ENCODE data around the gene RAB25.
"Not testable (repeated sequence)": the region's sequence is repeated elsewhere in the genome, so short reads cannot be mapped to it uniquely, and the experiment has no call there.

Gene RAB25

DNA sequence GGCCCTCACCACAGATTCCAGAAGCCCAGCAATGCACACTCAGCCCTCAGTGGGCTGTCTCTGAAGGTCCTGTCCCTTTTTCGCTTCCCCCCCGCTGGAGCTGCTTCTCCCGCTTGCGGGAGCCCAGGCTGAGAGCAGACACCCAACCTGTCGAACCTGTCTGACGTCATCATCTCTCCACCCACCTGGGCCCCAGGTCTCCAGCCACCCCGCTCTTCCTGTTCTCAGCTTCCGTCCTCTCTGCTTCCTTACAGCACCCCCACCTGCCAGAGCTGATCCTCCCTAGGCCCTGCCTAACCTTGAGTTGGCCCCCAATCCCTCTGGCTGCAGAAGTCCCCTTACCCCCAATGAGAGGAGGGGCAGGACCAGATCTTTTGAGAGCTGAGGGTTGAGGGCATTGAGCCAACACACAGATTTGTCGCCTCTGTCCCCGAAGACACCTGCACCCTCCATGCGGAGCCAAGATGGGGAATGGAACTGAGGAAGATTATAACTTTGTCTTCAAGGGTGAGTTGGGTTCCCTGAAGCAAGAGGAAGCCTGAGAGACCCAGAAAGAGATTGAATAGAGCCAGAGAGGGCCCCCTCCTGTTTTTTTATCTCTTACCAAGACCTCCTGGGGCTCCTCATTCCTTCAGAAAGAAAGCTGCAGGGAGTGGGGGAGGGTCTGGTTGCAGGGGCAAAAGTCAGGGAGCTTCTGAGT is at the start of gene RAB25:
RAB25 (plus strand) TSS at position 224 of the 700 bp plus-strand sequence; CDS start at position 465, 241 bp downstream.
- DNase-seq = no peak

DNA sequence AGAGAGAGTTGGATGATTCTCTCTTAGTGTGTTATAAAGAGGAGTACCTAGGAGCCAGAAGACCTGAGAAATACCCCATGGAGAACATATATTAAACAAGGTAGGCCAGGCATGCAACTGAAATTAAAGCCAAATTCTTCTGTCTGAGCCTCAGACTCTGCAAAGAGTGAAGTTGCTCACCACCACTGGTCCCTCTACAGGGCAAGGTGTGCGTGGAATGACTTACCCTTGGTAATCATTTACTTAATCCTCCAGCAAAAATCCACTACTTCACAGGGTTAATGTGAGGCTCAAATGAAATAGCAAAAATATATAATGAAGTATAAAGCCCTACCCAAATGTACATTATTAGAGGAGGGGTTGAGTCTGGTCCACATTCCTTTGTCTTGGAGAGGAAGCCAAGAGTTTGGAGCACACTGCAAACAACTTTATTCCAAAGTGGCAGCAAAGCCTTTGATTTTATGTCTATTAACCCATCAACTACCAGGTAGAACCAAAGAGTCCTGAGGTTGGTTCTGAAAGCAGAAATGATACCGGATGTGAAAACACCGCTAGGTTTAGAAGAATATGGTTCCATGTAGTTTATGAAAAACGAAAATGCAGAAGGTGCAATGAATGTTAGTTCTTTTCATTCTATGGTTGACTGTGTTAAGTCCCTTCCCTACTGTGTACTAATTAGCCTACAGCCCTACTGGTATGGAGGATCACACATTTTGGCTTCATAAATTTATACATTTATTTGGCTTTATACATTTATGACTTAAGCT is 48.7 kb upstream of the RAB25 start:
- DNase-seq = no peak

DNA sequence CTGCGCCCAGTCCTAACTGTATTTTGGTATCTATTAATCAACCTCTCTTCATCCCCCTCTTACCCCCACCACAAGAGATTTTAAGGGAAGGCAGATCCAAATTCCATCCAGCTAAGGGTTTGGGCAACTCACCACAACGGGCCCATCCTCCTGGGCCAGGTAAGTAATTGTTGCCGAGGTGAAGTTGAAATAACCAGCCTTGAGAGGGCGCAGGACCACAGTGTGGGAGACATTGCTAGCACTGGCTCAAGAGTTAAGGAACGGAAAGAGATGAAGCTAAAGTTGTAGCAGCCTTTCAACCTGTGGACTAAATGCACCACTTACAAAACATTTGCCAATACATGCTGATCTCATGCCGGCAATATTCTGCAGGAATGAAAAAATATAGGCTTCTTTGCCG is 46.1 kb upstream of the RAB25 start:
- no peak for DNase-seq

DNA sequence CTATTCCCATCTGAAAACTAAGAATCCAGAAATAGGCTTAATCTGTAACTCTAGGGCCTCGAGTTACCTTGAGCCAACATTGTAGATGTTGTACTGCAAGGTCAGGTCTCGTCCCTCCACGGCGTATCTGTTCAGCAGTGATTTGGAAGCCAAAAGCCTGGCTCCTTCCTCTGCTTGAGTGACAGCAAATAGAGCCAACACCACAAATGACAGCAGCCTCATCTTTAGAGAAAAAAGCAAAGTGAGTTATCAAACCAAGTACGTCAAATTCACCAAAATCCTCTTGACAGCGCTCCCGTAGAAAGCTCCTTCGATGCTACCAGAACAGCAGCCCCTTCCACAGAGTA is 41.0 kb upstream of the RAB25 start:
- DNase-seq = no peak

DNA sequence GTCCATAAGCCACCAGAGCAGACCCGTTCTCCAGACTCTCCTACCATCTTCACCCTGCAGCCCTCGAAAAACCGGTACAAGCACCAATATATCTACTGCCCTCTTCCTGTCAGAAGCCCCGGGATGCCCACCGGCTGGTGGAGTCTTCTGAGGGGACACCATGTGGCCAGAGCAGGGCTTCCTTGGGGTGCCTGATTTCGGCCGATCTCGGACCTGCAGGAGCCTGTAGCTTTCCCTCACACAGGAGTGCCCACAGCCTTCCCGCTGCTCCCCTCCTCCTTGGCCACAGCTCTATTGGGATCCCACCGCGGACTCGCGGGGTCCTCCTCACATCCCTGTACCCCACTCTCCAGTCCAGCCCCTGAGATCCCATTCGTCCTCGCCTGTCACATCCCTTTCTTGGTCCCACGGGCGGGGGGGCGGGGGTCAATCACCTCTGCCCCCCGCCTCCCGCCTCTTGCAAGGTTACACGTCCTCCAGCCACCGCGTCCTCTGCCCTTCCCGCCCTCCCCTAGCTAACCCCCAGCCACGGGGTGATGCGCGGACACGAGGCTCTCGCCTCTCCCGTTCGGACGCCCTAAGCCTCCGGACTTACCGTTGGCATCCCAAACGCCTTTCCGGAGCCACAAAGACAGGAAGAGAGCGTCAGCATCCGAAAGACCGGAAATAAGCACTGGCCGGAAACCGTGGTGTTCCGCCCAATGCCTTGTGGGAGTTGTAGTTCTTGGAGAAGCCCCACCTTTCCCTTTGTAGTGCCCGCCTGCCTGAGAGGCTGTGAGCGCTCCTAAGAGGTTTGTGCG is 40.5 kb upstream of the RAB25 start, which contains the start of gene SSR2:
SSR2 (minus strand) TSS at position 659 of the 800 bp plus-strand sequence. CDS start 784 bp downstream, outside the sequence.
- peak; percentile 87 to 90 for DNase-seq

DNA sequence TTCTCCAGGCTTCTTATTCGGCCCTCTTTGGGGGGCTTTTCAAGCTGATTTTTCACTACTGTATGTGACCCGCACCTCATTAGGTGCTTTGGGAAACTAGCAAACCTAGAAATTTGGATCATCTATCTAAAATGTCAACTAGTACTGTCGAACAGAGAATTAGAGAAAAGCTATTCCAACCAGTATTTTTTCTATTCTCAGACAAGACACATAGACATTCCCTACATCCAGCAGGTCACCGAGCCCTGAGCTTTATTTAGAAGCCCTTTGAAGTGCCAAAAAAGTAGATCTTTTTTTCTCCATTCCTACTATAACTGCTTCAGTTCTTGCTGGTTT is 39.9 kb upstream of the RAB25 start:
- DNase-seq = no peak

DNA sequence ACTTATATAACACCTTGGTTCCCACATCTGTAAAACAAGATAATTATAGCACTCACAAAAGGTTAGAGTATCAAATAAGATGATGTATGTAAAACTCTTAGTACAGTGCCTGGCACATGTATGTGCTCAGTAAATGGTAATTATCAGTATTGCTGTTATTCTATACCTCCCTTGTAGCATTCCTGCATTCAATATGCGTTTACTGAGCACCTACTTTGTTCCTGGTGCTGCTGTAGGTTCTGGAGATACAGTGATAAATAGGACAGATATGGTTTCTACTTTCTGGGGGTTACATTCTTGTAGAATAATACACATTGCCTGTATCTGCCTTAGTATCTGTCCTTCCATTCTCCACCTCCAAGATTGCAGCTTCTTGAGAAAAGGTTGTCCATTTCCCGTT is 39.0 kb upstream of the RAB25 start:
- DNase-seq = no peak

DNA sequence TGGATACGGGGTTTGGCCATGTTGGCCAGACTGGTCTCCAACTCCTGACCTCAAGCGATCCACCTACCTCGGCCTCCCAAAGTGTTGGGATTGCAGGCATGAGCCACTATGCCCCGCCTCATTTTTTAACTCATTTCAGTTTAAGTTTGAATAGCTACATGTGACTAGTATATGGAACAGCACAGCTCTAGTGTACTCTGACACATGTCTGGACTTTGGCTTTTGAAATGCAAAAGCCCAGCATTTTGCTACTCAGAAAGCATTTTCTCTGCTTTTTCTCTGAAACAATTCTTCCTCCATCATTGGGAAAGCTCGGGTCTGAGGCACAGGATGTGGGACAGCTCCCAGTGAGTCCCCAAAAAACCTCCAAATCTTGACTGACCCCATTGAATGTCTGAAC is 36.2 kb upstream of the RAB25 start:
- no peak for DNase-seq

DNA sequence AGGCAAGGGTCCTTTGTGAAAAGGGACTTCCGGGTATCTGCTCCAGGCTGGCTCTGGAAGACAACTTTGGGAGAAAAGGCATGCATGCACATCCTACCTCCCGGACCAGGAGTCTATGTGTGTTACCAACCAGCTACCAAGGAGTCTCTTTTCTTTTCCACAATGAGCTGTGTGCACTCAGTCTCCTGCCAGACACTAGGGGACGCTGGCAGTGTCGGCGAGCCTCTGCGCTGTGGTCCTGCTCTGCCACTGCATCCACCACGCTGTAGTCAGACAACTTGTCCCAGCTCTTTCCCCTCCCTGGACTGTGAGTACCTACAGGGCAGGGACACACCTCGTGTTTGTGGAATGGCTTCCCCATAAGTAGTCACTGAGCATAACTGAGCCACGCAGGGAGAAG is 35.1 kb upstream of the RAB25 start:
- DNase-seq = peak; percentile 18 to 32

DNA sequence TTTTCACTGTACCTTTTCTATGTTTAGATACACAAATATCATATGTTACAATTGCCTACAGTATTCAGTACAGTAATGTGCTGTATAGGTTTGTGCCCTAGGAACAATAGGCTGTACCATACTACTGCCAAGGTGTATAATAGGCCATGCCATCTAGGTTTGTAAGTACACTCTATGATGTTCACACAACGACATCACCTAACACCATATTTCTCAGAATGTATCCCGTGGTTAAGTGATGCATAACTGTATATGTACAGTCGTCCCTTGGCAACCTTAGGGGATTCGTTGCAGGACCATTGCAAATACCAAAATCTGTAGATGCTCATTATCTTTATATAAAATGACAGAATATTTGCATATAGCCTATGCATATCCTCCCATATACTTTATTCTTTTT is 34.4 kb upstream of the RAB25 start:
- no peak for DNase-seq

DNA sequence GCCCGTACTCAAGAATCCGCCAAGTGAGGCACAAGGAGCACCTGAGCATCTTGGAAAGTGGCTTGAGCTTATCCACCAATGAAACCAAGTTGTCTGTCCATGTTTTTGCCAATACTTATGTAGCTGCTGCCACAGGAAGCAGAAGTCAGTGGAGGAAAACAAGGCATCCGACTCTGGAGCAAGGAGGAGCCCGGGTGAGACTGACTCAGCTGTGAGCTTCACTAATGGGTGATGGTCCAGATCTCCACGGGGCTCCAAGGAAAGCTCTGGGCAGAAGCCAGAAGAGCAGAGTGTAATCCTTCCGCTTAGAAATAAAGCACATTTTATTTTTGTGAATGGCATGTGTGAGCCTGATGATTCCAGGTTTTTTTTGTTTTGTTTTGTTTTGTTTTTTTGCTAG is 27.9 kb upstream of the RAB25 start:
- no peak for DNase-seq

DNA sequence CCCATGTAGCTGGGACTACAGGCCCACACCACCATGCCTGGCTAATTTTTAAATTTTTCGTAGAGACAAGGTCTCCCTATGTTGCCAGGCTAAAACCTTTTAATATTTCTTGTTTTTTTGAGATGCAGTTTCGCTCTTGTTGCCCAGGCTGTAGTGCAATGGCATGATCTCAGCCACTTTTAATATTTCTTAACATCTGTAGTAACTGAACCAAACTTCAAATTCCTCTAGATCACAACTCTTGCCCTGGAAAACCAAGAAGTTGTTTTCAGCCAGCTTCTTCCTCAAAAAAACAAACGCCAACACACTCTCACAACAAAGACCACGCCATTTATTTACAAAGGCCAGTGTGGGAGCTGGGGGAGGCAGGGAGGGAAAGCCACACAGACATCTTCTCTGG is 26.0 kb upstream of the RAB25 start:
- DNase-seq = not testable (repeated sequence)

DNA sequence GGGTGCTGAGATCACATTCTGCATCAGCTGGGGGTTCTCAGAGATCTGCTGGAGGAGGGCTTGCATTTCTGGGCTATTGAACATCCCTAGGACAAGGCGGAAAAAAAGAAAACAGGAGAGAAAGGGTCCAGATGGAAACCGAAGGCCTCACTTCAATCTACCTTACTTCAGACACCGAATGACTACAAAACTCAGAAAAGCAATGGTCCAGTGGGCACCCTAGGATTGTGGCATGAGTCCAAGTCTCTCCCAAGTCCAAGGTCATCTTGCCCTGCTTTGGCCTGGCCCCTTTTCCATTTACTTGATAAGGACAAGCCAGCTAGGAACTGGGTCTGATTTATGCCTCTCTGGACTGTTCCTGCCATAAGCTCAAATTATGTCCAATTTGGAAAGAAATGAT is 18.1 kb upstream of the RAB25 start:
- DNase-seq = no peak

DNA sequence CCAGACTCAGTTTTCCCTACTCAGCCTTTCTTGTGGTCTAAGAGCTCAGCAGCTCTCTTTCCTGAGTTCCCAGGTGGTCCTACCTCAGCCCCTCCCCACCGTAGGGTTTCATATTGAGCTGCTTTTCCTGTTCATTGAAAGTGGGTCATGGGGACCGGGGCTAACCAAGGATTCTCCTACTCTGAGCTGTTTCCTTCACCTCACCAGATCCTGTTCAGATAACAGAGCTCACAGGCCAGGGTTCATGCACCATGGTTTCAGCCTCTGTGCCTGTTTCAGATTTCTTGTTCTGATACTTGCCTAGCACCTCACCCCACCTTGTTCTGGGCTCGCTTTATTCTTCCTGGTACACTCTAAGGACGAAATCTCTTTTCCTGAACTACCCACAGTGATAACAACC is 15.9 kb upstream of the RAB25 start:
- DNase-seq = no peak

DNA sequence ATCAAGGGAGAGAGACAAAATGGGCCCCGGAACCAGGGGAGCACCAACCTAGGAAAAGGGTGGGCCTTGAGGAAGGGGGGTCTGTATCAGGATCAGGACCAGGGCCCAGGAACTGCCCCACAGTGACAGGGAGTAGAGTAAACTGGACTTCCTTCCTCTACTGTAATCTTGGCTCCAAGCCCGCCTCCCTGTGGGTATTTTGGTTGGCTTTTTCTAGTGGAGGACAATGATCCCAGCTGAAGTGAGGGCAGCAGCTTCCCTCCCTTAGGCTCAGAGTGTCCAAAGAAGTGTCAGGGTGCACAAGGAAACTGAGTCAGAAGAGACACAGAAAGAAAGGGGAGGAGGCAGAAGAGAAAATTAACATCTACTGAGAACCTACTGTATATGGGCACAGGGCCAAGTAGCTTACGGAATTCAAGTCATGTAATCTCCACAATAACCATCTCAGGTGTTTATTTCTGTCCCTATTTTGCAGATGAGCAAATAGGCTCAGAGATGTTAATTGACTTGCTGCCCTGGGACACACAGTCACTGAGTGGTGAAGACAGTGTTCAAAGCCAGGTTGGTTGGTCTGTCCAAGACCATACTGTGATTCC is 12.2 kb upstream of the RAB25 start:
- no peak for DNase-seq

DNA sequence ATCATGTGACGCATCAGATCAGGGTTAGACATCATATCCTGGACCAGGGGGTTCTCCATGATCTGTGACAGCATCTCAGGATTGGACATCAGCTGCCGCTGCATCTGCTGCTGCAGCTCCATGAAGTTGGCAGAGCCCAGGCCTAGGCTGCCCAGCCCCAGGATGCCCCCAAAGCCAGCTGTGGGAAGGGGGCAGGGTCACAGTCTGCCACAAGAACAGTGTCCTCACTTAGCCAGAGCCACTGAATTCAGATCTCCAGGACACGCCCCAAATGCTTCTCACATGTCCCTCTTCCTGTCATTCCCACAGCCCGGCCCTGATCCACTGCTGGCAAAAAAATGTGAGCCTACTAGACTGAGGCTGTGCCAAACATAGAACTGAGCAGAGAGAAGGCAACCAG is 10.6 kb upstream of the RAB25 start:
- no peak for DNase-seq

DNA sequence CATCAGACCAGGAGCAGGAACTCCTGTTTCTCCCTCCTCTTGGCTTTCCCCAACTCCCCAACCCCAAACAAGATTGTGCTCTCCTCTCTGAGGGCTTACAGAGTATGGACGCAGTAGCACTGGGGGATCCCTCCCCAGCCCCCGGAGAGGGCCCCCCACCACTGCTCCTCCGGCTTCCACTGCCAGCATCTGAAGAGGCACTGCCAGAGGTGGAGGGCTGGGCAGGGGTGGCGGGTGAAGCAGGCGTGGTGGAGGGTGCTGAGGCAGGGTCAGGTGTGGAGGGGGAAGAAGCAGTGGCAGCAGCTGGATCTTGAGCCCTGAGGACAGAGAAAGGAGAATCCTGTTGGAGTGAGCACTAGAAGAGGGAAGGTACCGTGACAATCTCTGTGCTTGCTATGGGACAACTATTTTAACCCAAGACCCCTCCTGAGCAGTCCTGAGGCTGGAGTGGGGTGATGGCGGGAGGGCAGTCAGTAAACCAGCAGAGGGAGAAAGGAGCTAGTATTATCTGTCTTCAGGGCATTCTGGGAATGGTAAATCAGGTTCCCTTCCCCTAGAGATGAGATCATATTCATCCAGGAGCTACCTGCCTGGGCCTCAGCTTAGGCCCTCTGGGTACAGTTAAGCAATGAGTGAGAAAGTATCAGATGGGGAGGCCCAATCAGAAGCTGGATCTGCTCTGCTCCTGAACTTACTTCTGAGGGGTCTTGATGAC is 9.8 kb upstream of the RAB25 start:
- no peak for DNase-seq

DNA sequence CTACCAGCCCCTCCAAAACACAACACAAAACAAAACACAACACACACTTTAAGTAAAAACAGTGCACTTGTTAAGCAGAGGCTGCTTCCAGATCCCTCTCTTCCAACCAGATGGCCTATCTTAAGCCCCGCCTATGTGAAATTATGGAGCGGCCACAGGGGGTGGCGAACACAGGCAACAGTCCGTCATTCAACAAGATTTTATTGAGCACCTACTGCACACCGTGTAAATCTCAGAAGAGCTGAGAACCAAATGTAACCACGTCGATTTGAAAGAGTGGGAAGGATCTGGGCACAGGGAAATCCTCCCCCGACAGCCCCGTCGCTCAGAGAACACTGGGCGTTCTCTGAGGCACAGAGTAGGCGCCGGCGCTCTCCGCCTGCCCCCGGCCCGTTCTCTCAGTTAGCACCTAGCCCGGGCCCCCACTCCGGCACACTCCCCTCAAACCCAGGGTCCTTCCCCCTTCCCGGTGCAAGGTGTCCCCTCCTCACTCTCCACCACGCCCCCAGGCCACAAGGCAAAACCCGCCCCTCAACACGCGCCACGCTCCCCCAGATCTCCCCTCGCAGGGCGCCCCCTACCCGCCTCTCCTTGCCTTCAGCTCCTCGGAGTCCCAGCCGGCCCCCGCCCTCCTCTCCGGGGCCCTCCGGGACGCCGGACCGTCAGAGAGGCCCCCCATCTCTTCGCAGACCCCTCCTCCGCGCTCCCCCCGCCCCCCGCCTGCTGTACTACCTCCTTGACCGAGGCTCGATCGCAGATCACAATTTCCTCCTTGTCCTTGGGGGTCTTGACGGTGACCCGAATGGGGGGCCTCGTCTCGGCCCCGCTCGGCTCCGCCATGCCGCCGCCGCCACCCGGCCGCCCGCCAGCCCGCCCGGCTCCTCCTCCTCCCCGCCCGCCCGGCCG is 7.8 kb upstream of the RAB25 start:
- peak; percentile 70 for DNase-seq

DNA sequence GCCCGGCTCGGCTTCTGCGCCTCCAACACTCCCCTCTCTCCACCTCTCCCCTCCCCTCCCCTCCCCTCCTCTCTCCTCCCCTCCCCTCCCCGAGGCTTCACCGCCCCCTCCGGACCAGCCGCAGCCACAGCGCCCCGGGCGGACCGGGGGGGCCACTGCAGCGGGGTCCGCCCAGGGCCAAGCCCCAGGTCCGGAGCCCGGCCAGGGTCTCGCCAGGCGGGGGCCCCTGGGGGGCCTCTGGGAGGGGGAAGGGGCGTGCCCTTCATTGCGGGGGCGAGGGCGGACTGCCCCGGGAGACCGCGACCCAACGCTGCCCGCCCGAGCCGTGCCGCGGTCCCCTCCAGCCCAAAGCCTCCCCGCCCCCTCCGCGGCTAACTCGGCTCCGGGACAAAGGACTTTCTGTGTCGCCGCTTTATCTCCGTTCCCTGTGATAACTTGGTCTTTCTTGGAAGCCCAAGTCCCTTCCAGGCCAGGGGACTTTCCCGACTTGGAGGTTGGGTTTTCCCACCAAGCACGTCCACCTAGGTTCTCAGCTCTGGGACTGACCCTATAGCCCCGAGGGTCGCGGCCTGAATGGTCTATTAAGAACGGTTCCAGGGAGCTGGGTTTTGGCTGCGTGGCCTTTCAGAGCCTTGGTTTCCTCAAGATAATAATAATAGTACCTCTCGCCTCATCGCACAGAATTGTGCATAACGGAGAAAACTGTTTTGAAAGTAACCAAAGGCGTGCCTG is 7.0 kb upstream of the RAB25 start, which contains the start of gene UBQLN4:
UBQLN4 (minus strand) TSS at position 31 of the 732 bp plus-strand sequence. CDS start 97 bp downstream, outside the sequence.
- peak; percentile 88 for DNase-seq

DNA sequence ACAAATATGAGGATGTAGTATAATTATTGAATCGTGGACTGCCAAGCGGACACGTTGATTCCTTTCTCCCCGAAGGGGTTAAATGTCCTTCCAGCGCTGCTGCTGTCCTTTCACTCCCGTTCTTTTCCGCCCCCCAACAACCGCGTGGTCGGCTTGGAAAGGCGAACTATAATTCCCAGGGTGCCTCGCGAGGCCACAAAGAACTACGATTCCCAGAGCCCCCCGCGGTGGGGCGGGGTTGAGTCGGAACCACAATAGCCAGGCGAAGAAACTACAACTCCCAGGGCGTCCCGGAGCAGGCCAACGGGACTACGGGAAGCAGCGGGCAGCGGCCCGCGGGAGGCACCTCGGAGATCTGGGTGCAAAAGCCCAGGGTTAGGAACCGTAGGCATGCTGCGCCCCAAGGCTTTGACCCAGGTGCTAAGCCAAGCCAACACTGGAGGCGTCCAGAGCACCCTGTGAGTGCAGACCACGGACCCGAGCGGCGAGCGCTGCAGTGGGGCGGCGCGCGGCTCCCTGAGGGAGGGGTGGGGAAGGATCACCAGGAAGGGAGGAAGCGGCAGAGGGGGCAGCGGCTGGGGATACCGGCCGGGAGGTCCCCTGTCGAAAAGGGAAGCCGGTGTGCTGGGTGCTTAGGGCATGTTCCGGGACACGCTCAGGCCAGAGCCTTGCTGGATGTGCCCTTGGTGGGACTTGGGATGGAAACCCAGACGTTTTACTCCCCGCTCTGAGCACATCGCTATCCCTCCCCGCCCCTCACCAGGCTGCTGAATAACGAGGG is 6.3 kb upstream of the RAB25 start, which contains the start of gene LAMTOR2:
LAMTOR2 (plus strand) TSS at position 283 of the 781 bp plus-strand sequence; CDS start at position 391, 108 bp downstream.
- DNase-seq = peak; percentile 93 to 96
